HG02840 (cell line): ENCODE results near the gene OR8G5.

Experiments used
- ATAC-seq: cut with Tn5 transposase; IDR thresholded peaks from one replicate; pipeline ENCODE4 v1.9.1; 2021; ENCODE audit warnings: mild to moderate bottlenecking, moderate library complexity, moderate number of reproducible peaks; ENCODE audit not compliant: unreplicated experiment, low FRiP score

OR8G5 gene

DNA sequence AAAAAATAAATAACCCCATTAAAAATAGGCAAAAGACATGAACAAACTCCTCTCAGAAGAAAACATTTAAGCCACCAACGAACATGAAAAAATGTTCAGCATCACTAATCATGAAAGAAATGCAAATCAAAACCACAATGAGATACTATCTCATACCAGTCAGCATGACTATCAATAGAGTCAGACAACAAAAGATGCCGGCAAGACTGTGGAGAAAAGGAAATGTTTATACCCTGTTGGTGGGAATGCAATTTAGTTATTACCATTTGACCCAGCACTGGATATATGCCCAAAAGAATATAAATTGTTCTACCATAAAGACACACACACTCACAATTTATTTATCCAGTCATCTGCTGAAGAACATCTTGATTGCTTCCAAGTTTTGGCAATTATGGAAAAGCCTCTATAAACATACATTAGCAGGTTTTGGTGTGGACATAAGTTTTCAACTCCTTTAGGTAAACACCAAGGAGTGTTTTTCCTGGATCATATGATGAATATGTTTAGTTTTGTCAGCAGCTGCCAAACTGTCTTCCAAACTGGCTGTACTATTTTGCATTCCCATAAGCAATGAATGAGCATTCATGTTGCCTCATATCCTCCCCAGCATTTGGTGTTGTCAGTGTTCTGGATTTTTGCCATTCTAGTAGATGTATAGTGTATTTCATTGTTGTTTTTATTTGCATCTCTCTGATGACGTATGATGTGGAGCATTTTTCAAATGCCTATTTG is 29.6 kb downstream of the OR8G5 start:
- ATAC-seq: no peak

DNA sequence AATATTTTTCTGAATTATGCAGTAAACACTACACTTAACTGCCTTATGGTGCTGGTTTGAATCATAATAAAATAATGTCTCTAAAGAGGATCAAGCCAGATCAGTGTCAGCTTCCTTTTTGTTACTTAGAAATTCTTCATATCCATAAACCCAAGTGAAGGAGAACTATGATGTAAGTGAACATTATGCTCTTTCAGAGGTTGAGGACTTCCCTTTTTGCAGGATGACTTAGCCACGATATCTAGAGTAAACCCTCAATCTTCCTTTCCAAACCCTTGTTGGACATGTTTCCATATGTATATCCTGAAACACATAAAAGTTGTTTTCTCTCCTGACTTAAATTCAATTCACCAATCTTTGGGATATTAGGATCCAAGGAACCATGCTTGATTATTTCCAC is 38.5 kb downstream of the OR8G5 start:
- no peak for ATAC-seq

DNA sequence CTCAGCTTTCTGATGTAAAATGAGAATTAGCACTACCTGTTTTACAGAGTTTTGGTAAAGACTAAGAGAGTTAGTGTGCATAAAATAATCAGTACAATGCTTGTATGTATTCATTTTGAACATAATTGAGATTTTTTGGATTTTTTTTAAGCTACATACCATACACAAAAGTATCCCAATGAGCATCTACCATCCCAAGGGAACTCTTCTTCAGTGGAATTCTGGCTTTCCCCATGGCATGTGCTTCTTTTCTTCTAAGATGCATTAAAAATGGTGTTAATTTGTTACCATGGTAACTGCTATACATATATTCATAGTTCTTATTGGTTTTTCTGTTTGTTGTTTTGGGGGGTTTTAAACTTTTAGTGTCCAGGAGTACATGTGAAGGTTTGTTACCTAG is 39.8 kb downstream of the OR8G5 start:
- ATAC-seq: no peak

DNA sequence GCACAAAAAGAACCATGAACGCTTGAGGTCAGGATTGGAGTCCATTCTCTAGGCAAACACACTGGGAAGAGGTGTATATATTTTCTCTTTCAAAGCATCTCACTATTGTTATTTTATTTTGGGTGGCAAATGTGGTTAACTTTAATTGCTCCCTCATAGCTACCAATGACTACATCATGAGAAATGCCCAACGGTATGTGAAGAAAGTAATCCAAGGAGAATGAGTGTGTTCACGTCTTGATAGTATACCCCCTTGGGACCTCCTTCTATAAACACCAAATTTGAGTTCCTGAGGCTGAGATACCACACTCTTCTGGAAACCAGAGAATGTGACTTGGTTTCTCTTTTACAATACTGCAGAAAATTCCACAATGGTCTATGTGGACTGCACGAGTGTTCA is 41.7 kb downstream of the OR8G5 start:
- no peak for ATAC-seq

DNA sequence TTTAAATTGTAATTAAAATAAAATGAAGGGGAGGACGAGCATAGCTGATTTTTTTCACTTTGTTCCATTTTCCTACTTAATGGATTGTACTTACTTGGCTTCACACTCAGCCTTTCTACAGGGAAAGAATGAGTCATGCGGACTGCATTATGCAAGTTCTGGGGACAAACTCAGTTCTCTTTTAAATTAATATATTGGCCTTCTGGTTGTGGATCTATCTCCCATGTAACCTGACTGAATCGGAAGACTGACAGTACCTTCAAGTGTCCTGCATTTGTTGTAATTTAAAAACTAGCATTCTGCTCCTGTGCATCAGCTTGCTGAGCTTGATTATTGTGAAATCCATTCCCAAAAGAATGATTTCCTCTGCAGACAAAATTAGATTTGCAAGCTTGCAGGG is 45.4 kb downstream of the OR8G5 start:
- ATAC-seq: no peak

DNA sequence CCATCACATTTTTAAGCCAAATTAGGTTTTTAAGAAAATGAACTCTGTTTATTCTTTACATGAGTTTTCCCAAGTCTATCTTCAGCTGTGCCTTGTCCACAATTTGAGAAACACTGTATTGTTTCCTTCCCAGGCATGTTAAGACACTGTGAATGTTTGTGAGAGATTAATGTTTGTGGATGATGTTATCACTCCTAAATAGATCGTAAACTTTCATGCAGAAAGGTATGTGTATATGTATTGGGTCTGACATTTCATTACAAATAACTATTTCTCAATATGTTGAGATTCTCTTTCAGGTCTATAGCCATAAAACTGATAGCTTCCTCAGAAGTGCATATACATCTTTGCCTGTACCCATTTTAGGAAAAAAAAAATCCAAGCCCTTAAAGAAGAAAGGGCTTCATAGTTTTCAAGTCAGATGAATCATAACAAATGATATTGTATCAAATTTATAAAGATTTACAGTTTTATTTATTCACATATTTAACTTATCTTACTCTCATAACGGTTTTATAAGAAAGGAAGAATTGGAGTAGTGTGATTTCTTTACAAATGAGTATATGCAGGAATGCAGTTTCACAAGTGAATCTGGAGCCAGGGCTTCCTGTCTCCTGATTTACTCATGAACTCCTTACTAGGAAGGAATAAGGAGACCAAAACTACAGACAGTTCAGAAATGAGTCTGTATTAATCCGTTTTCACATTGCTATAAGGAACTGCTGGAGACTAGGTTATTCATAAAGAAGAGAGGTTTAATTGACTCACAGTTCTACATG is 46.4 kb downstream of the OR8G5 start:
- ATAC-seq: no peak

DNA sequence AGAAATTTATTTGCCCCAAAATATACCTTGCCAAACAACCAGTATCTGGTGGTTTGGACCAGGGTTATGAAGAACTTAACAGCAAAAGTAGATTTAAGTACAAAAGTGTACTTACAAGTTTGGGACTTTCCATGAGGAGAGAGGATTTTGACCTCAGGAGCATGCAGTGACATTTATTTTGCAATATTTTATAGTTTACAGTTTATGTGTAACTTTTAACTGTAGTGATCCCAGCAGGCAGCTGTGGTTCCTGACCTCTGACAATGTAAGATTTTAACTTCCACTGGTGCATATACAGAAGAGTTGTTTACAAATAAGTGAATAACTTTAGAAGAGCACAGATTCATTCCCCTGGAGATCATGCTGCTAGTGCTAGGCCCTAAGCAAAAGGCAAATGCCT is 50.9 kb downstream of the OR8G5 start:
- no peak for ATAC-seq

DNA sequence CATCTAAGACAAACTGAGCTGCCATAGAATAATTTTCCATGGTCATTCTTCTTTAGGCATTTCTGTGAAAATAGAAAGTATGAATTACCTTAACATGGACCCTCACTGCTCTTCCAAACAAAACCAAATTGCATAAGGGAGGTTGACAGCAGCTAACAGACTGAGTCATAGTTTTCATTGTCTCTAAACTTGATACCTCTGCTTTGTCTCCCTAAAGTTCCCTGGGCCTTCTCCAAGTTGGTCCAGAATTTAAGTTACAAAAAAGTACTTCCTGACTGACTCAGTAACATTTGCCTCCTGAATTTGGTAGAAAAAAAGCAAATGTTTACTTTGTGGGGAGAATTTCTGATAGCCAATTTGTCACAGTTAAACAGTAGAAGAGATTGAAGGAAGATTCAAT is 54.5 kb downstream of the OR8G5 start:
- ATAC-seq: no peak

DNA sequence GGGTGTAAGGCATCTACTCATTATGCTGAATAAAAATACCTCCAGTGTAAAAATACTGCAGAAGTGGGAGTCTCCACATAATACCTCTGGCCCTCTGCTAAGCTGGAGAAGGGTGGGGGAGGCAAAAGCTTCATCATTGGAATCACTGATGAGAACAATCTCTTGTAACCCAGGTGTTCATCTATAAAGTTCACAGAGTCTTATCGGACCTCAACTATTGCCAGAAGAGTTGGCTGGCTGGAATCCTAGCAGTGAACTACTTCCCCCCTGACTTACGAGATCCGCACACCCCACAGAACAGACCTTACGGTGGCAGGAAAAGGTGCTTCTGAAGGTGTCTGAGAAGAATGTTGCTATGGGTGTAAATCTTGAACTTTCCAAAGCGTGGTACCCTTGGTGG is 55.1 kb downstream of the OR8G5 start:
- no peak for ATAC-seq

DNA sequence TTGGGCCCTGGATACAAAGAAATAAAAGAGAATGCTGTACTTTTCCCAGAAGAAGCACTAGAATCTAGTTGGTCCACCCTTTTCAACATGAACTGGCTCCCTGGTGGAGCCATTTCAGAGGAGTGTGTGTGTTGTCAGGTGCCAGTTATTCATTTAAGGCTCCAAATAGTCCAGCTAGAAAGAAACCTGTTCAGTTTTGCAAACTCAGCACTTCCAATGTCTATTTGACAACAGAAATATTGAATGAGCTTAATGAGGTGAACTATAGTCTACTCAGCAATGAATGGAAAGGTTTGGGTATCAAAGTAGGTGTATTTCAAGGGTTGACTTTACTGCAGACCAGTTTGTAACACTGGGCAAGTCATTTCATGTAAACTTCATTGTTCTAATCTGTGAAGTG is 55.5 kb downstream of the OR8G5 start:
- no peak for ATAC-seq

DNA sequence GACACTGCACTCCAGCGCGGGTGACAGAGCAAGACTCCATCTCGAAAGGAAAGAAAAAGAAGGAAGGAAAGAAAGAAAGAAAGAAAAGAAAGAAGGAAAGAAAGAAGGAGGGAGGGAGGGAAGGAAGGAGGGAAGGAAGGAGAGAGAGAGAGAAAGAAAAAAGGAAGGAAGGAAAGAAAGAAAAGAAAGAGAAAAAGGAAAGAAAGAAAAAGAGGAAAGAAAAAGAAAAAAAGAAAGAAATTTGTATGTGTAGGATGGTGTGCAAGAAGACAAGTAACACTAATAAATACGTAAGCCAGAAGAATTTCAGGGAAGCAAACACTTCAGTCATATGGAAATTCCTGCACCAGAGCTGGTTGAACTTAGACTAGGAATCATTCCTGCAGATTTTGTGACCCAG is 57.0 kb downstream of the OR8G5 start:
- ATAC-seq: no peak

DNA sequence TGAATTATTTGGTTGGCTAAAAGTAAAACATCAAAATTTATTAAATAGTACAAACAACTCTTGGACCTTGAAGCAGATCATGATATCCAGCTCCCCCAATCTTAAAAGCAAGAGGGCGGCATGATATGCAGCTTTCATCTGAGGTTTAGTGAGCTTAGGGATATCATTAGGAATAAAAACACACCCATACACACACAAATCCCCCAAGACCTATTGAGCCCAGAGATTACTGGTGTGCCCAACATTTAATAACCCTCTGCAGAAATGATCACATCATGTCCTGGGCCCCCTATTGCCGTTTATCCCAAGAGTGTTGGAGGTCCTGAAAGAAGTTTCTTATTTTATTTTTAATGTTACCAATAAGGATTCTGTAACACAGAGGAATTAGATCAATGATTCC is 57.7 kb downstream of the OR8G5 start, which contains the start of gene OR8D1:
Gene OR8D1 (minus strand): TSS at position 101 of the 400 bp plus-strand sequence. CDS start 3,183 bp downstream, outside the sequence.
- ATAC-seq: no peak

DNA sequence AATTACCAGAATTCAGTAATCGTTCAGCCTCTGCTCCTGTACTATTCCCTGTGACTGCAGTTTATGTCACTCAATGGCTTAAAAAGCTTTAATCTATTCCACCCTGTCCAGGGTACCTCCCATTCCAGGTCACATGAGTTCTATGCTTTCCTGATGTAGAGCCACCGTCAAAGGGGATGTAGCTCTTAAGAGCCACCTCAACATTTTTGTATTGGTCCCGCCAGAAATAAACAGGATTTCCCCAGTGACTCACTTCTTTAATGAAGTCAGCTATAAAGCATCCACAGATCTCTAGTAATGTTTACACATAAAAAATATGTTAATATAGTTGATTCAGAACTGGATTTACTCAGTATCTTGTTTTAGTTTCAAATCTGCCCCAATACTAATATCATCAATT is 58.9 kb downstream of the OR8G5 start:
- no peak for ATAC-seq
